ENCODE results near the gene HSD17B11. TPM values are rescaled to one million over a fixed set of nuclear protein-coding genes. Genes with fewer than 3 reads are reported as not detected.

HSD17B11 gene
- total RNA-seq, 1 experiment from 2014 or later: 8.8 TPM

DNA sequence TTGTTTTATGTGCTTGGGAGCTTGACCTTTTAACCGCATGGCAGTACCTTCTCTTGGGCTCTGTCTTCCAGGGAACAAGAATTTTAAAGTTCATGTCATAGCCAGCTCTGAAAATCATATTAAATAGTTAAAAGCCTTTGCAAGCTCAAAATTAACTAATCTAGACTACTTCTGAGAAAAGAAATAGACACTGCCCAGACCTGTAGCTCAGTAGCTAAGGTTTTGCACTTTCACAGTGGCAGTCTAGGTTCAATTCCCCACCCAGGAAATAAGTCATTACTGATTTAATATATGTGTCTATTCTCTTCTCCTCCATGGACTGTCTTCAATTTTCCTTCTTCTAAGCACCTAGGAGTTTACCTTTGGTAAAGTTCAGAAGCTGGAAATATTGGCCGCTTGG is 27.4 kb downstream of the HSD17B11 start:
- H3K9ac ChIP-seq (ENCODE audit: extremely low read depth, insufficient read length, low read length): no peak overlapping the region
- no peak overlapping the region for H4K8ac ChIP-seq (replicated peaks; ENCODE audit: insufficient read length, low read depth, low read length)
- no peak overlapping the region for H3K56ac ChIP-seq (ENCODE audit: insufficient read length, low read depth, low read length)
- no peaks in the 10 kb centered on the region for H3K4me1 ChIP-seq (ENCODE audit: insufficient read depth, low read length)
- Mint-ChIP-seq H3K27me3 (ENCODE audit: low read depth) (no peaks in the 10 kb centered on the region), H3K27ac (no peak overlapping the region), H3K4me1 (peaks cover 9 to 12% of the 10 kb centered on the region in 2 experiments), H3K36me3 (ENCODE audit: insufficient read depth in 1 of 3, low read depth in 3 of 3) (peaks cover 24 to 35% (median 28%) of the 10 kb centered on the region in 3 experiments), H3K4me3 (no peak overlapping the region), H3K9me3 (peaks cover 0 to 7% of the 10 kb centered on the region in 2 experiments; a peak in 3 of 5 replicates)
- TF ChIP-seq, protein P1, sequence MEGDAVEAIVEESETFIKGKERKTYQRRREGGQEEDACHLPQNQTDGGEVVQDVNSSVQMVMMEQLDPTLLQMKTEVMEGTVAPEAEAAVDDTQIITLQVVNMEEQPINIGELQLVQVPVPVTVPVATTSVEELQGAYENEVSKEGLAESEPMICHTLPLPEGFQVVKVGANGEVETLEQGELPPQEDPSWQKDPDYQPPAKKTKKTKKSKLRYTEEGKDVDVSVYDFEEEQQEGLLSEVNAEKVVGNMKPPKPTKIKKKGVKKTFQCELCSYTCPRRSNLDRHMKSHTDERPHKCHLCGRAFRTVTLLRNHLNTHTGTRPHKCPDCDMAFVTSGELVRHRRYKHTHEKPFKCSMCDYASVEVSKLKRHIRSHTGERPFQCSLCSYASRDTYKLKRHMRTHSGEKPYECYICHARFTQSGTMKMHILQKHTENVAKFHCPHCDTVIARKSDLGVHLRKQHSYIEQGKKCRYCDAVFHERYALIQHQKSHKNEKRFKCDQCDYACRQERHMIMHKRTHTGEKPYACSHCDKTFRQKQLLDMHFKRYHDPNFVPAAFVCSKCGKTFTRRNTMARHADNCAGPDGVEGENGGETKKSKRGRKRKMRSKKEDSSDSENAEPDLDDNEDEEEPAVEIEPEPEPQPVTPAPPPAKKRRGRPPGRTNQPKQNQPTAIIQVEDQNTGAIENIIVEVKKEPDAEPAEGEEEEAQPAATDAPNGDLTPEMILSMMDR (conservative IDR thresholded peaks at IDR 0.05): no peak
- whole genome bisulfite sequencing (ENCODE audit: extremely low coverage, insufficient read length, low lambda C conversion rate): no CpG with 5 or more reads among the region's 2 CpGs
- no peak overlapping the region for H2BK20ac ChIP-seq (ENCODE audit: low read depth, low read length, poor library complexity, severe bottlenecking)
- no peak overlapping the region for H2BK12ac ChIP-seq (ENCODE audit: insufficient read length, low read depth, low read length)
- H2BK15ac ChIP-seq (ENCODE audit: low read depth, low read length): no peak overlapping the region
- no peaks in the 10 kb centered on the region for H3K23me2 ChIP-seq (ENCODE audit: insufficient read length, low read depth, low read length, poor library complexity, severe bottlenecking)
- no peak overlapping the region for H2BK5ac ChIP-seq (ENCODE audit: insufficient read length, low read length)
- H2BK120ac ChIP-seq (ENCODE audit: low read depth, low read length, poor library complexity, severe bottlenecking): no peak overlapping the region
- H3K14ac ChIP-seq (ENCODE audit: insufficient read depth, low read length): no peak overlapping the region
- H3K23ac ChIP-seq (ENCODE audit: insufficient read length, low read depth, low read length): no peak overlapping the region
- no peak overlapping the region for H3K18ac ChIP-seq (ENCODE audit: insufficient read length, low read depth, low read length)
- no peak for DNase-seq
- H2AFZ ChIP-seq (ENCODE audit: low read length): no peak overlapping the region
- H2AK5ac ChIP-seq (ENCODE audit: insufficient read length, low read length): no peak overlapping the region
- no peaks in the 10 kb centered on the region for H3K79me2 ChIP-seq (ENCODE audit: insufficient read depth, low read length)
- H3K79me1 ChIP-seq (ENCODE audit: insufficient read depth, low read depth, low read length, poor library complexity, severe bottlenecking): no peaks in the 10 kb centered on the region
- no peaks in the 10 kb centered on the region for H4K20me1 ChIP-seq (ENCODE audit: control insufficient read depth, insufficient read depth, insufficient read length)
- no peak overlapping the region for H4K5ac ChIP-seq (ENCODE audit: insufficient read length, low read depth, low read length)
- no peak overlapping the region for H3K4me2 ChIP-seq (ENCODE audit: insufficient read depth, insufficient read length, low read length)
- H3K4ac ChIP-seq (ENCODE audit: low read depth, low read length): no peak overlapping the region
- H3K9me3 ChIP-seq (ENCODE audit: control insufficient read depth, low read depth, low read length): no peaks in the 10 kb centered on the region
- H3K27ac ChIP-seq (ENCODE audit: insufficient read length, low read depth, low read length): no peak overlapping the region
- H3K27me3 ChIP-seq (ENCODE audit: insufficient read depth, low read length): no peaks in the 10 kb centered on the region
- no peak overlapping the region for H4K91ac ChIP-seq (ENCODE audit: insufficient read length, low read depth, low read length)
- H3T11ph ChIP-seq (ENCODE audit: low read length): no peak overlapping the region

Data from H9 (cell line).